ENCODE measurements around the gene BARX1. TPM values are rescaled to one million over a fixed set of nuclear protein-coding genes. Genes with fewer than 3 reads are reported as not detected.

Gene BARX1
- total and polyA plus RNA-seq, 9 of the 15 experiments (the other 6 are each of a cell fraction or from before 2014, with no cell fraction given), result 0.11 to 0.14 TPM; not detected in 7

- peak; percentile 47; the same call in 1 of the 2 replicates for TF ChIP-seq DEAF1 (CRISPR knock-in tag; IDR thresholded peaks at IDR 0.05)
- no peak for TF ChIP-seq ZNF12 (CRISPR knock-in tag; IDR thresholded peaks at IDR 0.05)
- no peak for TF ChIP-seq NRF1 (conservative IDR thresholded peaks at IDR 0.05 in 1 of 2, IDR thresholded peaks at IDR 0.05 in 1 of 2)
- no peak for TF ChIP-seq ZNF324 (CRISPR knock-in tag; IDR thresholded peaks at IDR 0.05)
- TF ChIP-seq ZC3H4 (CRISPR knock-in tag; IDR thresholded peaks at IDR 0.05; ENCODE audit: borderline replicate concordance), result no peak
- TF ChIP-seq KLF13 (tag; IDR thresholded peaks at IDR 0.05; ENCODE audit: borderline replicate concordance, low read depth), result peak; percentile 84; the same call in 1 of the 2 replicates
- TF ChIP-seq FOS (IDR thresholded peaks at IDR 0.05; ENCODE audit: extremely low read depth, insufficient read length), result no peak
- no peak for TF ChIP-seq PYGO2 (tag; IDR thresholded peaks at IDR 0.05)
- TF ChIP-seq ARID1B (IDR thresholded peaks at IDR 0.05), result peak; percentile 48; the same call in 1 of the 2 replicates
- no peak for TF ChIP-seq FOXM1 (IDR thresholded peaks at IDR 0.05; ENCODE audit: low read depth)
- no peak for TF ChIP-seq FOXM1 (CRISPR knock-in tag; IDR thresholded peaks at IDR 0.05; ENCODE audit: low read depth)
- no peak for TF ChIP-seq STAT6 (CRISPR knock-in tag; IDR thresholded peaks at IDR 0.05)
- no peak for TF ChIP-seq ZHX1 (conservative IDR thresholded peaks at IDR 0.05; ENCODE audit: low read length)
- peak; percentile 48; the same call in 1 of the 2 replicates for TF ChIP-seq XRCC5 (IDR thresholded peaks at IDR 0.05; ENCODE audit: low read depth, low read length)
- no peak for TF ChIP-seq HDAC1 (IDR thresholded peaks at IDR 0.05)
- no peak for TF ChIP-seq TRIM28 (IDR thresholded peaks at IDR 0.05)
- no peak for TF ChIP-seq TEAD2 (tag; IDR thresholded peaks at IDR 0.05)
- no peak for TF ChIP-seq HDAC2 (IDR thresholded peaks at IDR 0.05)
- no peak for TF ChIP-seq ZBTB26 (CRISPR knock-in tag; IDR thresholded peaks at IDR 0.05)
- no peak for TF ChIP-seq E2F3 (CRISPR knock-in tag; IDR thresholded peaks at IDR 0.05)
- TF ChIP-seq ELF1 (tag; IDR thresholded peaks at IDR 0.05), result no peak; the same call in 1 of the 2 replicates
These were observed 7.6 kb upstream of the BARX1 start (continued) for GRCh38 chr9:93962561-93963440.
